Colonic mucosa (tissue), 4 donors: ENCODE results near the gene MTR. TPM values are rescaled to one million over a fixed set of nuclear protein-coding genes. Genes with fewer than 3 reads are reported as not detected.

Experiments
- DNase-seq: peaks from one replicate; pipeline ENCODE4 v3.0.0-alpha.2; 2020
- H3K27ac ChIP-seq: fragments of 200-600 bp; one replicate; pipeline ENCODE4 v1.8.0; 2021
- H3K27me3 ChIP-seq: fragments of 200-600 bp; one replicate; pipeline ENCODE4 v1.8.0; 2021
- H3K36me3 ChIP-seq: fragments of 200-600 bp; one replicate; pipeline ENCODE4 v1.8.0; 2021
- H3K4me1 ChIP-seq: fragments of 200-600 bp; one replicate; pipeline ENCODE4 v1.8.0; 2021; ENCODE audit warnings: mild to moderate bottlenecking
- H3K4me3 ChIP-seq: fragments of 200-600 bp; one replicate; pipeline ENCODE4 v1.8.0; 2021
- H3K9ac ChIP-seq, 2 donors: one replicate each; pipeline ENCODE4 v1.7.0; 2013; ENCODE audit warnings: control low read depth in 2 of 2, low read depth in 2 of 2, low read length in 2 of 2
- H3K9me3 ChIP-seq: fragments of 200-600 bp; one replicate; pipeline ENCODE4 v1.8.0; 2021
- CTCF ChIP-seq: fragments of 200-600 bp; IDR thresholded peaks from one replicate; pipeline ENCODE4 v1.8.0; 2022; ENCODE audit warnings: antibody characterized with exemption, mild to moderate bottlenecking
- intact Hi-C: fragments of 100-400 bp; cut with DNase I; formaldehyde crosslinking; loops from one replicate; pipeline ENCODE4 v1.14.1; 2022
- total RNA-seq, 2 donors: library from RNA; stranded (reverse); fragmentation: NEBNext Ultra II Directional in 1 of 2; extraction: Animal tissue kit (Norgen Biotek cat#: 25700) in 1 of 2; gene quantifications; one replicate each; pipeline ENCODE4 v1.2.1, GENCODE V29; 2021
- donor health status: healthy.
- donor health status: DM: no; HTN: no; CAD: no.
- donor health status: DM: no; HTN: no; CAD: no.

The MTR gene
- total RNA-seq, 2 donors from 2014 or later = 20.5 to 24.4 TPM

- H3K27me3 ChIP-seq = no peaks in the 10 kb centered on the region
- H3K9me3 ChIP-seq = no peaks in the 10 kb centered on the region
- no peaks in the 10 kb centered on the region for H3K36me3 ChIP-seq
- TF ChIP-seq CTCF = no peak
- DNase-seq = no peak
- intact Hi-C loops = no loop called here
- H3K4me1 ChIP-seq = no peaks in the 10 kb centered on the region
- no peak overlapping the region for H3K9ac ChIP-seq
- no peak overlapping the region for H3K27ac ChIP-seq
- H3K4me3 ChIP-seq = no peak overlapping the region
Observed at GRCh38 chr1:236751385-236751784, 43.7 kb upstream of the MTR start.

GRCh38 chr1:236751935-236752334 is 43.2 kb upstream of the MTR start:
- no peaks in the 10 kb centered on the region for H3K36me3 ChIP-seq
- no peak overlapping the region for H3K4me3 ChIP-seq
- intact Hi-C loops = no loop called here
- no peak for DNase-seq
- no peak overlapping the region for H3K27ac ChIP-seq
- no peak for TF ChIP-seq CTCF
- H3K9me3 ChIP-seq = no peaks in the 10 kb centered on the region
- H3K27me3 ChIP-seq = no peaks in the 10 kb centered on the region
- H3K4me1 ChIP-seq = no peaks in the 10 kb centered on the region
- no peak overlapping the region for H3K9ac ChIP-seq

- DNase-seq = no peak
- Histone ChIP-seq H3K36me3 (no peaks in the 10 kb centered on the region), H3K27me3 (no peaks in the 10 kb centered on the region), H3K27ac (no peak overlapping the region), H3K9me3 (no peaks in the 10 kb centered on the region), H3K9ac (no peak overlapping the region), H3K4me1 (no peaks in the 10 kb centered on the region), H3K4me3 (no peak overlapping the region)
- intact Hi-C loops = no loop called here
- TF ChIP-seq CTCF = no peak
Observed at GRCh38 chr1:236753516-236753915, 41.6 kb upstream of the MTR start.

- DNase-seq = no peak
- intact Hi-C loops = no loop called here
- no peak overlapping the region for H3K4me3 ChIP-seq
Observed at GRCh38 chr1:236753964-236754363, 41.1 kb upstream of the MTR start.

GRCh38 chr1:236754525-236755210 is 40.4 kb upstream of the MTR start:
- no peak for DNase-seq
- H3K9ac ChIP-seq = no peak overlapping the region
- H3K36me3 ChIP-seq = no peaks in the 10 kb centered on the region
- intact Hi-C loops = no loop called here
- H3K4me1 ChIP-seq = no peaks in the 10 kb centered on the region
- no peak overlapping the region for H3K27ac ChIP-seq
- H3K9me3 ChIP-seq = no peaks in the 10 kb centered on the region
- H3K4me3 ChIP-seq = no peak overlapping the region
- TF ChIP-seq CTCF = no peak
- H3K27me3 ChIP-seq = no peaks in the 10 kb centered on the region

More at GRCh38 chr1:236753964-236754363, 41.1 kb upstream of the MTR start:
- Histone ChIP-seq H3K4me1 (no peaks in the 10 kb centered on the region), H3K9ac (no peak overlapping the region), H3K27me3 (no peaks in the 10 kb centered on the region), H3K36me3 (no peaks in the 10 kb centered on the region), H3K27ac (no peak overlapping the region), H3K9me3 (no peaks in the 10 kb centered on the region)
- no peak for TF ChIP-seq CTCF
